Stimulated activated CD4-positive, alpha-beta T cell treated with anti-CD3 and anti-CD28 coated beads, Interleukin-15, amount 100 ng/mL, for 24 hours (primary cell): ENCODE results near the gene SOCS7.
A peak's percentile ranks its signal among the peaks of the same experiment; 100 is the strongest.

Experiments used
- DNase-seq: peaks from one replicate; pipeline ENCODE4 v3.0.0-alpha.2; 2020

SOCS7 gene, protein sequence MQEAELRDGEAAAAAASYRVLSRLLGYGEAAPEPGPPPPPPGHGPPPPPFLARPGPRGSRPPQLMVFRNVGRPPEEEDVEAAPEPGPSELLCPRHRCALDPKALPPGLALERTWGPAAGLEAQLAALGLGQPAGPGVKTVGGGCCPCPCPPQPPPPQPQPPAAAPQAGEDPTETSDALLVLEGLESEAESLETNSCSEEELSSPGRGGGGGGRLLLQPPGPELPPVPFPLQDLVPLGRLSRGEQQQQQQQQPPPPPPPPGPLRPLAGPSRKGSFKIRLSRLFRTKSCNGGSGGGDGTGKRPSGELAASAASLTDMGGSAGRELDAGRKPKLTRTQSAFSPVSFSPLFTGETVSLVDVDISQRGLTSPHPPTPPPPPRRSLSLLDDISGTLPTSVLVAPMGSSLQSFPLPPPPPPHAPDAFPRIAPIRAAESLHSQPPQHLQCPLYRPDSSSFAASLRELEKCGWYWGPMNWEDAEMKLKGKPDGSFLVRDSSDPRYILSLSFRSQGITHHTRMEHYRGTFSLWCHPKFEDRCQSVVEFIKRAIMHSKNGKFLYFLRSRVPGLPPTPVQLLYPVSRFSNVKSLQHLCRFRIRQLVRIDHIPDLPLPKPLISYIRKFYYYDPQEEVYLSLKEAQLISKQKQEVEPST

DNA sequence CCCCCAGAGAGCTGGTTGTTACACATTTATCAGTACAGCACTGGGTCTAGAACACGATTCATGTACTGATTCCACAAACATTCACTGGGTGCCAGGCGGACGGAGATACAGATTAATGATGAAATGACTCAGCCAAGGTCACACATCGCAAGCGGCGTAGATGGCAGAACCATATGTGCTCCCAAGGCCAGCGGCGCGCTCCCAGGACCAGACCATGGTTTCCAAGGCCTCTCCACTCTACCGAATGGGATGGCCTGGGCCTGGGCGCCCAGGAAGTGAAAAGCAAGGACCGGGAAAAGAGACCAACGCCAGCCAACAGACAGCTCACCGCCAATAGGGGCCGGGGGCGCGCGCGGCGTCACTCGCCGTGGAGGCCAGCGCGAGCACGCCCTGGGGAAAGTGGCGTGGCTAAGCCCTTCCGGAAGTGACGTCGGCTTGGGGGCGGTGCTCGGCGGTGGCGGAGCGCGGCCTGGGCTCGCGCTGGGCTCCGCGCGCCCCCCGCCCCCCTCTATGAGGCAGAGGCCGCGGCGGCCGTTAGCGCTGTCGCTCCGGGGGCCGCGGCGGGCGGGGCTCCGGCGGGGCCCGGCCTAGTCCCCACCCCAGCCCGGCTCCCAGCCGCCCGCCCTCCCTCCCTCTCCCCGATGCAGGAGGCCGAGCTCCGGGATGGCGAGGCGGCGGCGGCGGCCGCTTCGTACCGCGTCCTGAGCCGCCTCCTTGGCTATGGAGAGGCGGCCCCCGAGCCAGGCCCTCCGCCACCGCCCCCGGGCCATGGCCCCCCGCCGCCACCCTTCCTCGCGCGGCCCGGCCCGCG, at the start of gene SOCS7:
Gene SOCS7, plus strand, starts transcription at position 433 of the 811 bp plus-strand sequence. Its CDS starts 209 bp downstream, at position 642.
- peak; percentile 96 for DNase-seq

DNA sequence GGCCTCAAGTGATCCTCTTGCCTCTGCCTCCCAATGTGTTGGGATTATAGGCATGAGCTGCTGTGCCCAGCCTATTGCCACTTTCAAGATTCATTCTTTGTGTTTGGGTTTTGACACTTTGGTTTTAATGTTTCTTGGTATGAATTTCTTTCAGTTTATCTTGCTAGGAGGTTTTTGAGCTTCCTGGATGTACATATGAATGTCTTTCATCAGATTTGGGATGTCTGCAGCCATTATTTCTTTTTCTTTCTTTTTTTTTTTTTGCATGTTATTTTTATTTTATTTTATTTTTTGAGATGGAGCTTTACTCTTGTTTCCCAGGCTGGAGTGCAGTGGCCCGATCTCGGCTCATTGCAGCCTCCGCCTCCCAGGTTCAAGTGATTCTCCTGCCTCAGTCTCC, 36.1 kb upstream of the SOCS7 start:
- no peak for DNase-seq

DNA sequence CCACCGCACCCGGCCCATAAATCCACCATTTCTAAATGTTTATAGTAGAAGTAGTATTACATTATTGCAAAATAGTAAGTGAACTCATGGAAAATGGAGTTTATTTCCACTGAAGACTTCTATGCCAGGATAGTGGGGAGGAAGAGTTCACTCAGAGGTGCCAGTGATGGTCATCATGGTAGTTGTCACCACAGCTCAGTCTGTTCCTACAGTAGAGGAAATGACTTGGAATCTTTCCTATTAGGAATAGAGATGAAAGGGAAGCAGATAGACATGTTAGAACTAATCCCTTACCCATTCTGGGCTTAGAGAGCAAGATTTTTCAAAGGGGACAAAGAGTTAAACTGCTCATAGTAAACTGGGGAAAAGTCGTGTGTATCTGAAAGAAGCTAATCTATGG, 34.6 kb upstream of the SOCS7 start:
- DNase-seq, result no peak

DNA sequence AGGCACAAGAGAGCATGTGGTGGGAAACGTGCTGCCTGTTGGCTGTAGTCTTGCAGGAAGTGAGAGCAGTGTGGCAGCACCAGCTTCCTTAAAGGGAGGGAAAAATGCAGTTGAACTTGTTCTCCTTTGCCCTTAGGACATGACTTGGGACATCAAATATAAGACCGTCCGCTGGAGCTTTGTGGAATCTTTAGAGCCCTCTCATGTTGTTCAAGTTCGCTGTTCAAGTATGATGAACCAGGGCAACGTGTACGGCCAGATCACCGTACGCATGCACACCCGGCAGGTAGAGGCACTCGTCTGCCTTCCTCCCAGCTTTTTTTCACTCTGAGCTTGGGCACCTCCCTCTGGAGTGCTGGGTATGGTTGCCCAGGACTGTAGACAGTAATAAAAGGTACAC, 31.2 kb upstream of the SOCS7 start:
- DNase-seq, result no peak

DNA sequence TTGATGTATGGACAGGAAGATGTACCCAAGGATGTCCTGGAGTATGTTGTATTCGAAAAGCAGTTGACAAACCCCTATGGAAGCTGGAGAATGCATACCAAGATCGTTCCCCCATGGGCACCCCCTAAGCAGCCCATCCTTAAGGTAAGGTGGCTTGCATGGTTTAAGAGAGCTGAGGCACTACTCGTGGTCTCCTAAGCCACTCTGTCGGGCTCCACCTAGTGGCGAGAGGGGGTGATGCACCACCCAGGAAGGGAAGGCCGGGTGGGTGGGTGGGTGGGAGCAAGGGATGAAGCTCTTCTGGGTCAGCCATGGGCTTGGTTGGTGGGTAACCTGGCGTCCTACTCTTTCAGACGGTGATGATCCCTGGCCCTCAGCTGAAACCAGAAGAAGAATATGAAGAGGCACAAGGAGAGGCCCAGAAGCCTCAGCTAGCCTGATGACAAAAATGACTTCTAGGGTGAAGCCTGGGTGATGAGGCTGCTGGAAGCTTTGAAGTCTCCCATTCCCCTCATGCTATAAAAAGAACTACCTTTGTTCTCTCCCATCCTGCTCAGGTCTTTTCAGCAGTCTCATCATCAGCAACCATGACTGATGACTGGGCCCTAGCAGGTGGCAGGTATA, 29.4 kb upstream of the SOCS7 start:
- peak; percentile 81 for DNase-seq

DNA sequence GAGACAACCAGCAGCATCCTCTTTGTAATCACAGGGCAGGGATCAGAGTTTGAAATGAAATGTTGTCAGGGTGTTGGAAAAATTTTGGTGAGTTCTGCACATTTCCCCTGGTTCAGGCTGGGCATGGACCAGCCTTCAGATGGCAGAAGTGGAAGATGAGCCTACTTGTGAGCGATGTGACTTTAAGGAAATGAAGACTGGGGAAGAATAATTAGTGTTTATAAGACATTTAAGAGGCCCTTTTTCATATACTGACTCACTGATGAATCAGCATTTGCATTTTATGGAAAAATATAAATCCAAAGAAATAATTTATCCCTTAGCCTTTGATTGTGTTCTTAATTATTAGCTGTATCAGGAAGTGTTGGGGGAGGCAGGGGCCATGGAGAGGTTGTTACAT, 28.7 kb upstream of the SOCS7 start:
- DNase-seq, result no peak

DNA sequence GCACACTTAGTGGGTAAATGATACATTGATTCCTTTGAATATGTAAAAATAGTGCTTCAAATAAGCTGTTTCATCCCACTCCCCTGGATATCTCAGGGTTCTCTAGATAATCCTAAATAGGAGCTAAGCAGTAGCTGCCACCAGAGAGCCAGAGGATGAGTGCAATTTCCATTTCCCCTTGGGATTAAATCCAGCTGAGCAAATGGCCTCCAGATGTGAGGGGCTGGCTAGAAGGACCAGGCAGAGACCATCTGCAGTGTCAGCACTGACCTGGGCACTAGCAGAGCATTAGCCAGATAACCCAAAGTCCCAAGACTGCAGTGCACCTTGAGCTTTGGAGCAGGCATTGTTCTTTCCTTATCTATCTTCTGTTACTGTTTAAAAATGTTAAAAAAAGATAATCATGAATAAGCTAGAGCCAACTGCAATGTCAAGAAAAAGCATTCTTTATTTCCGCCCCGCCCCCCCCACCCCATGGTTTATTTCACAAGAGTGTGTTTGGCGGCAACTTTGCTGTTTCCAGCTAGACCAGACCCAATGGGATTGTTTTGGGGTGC, 27.4 kb upstream of the SOCS7 start:
- no peak for DNase-seq

DNA sequence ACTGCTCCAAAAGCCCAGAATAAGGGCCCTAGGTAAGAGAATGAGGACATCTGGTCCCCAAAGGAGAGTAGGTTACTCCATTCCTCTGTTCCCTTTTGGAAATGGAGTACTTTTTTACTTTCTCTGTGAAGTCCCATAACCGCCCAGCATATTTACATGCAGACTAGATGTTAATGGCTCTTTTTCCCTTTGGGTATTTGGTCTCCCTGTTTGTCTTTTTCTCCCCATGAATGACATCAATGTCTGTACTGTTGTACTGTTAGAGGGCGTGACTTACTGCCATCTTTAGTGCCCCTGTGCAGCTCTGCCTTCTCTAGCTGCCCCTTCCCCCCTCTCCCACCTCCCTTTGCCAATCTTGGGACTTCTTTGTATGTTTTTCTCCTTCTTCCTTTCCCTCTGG, 26.9 kb upstream of the SOCS7 start:
- DNase-seq, result no peak

DNA sequence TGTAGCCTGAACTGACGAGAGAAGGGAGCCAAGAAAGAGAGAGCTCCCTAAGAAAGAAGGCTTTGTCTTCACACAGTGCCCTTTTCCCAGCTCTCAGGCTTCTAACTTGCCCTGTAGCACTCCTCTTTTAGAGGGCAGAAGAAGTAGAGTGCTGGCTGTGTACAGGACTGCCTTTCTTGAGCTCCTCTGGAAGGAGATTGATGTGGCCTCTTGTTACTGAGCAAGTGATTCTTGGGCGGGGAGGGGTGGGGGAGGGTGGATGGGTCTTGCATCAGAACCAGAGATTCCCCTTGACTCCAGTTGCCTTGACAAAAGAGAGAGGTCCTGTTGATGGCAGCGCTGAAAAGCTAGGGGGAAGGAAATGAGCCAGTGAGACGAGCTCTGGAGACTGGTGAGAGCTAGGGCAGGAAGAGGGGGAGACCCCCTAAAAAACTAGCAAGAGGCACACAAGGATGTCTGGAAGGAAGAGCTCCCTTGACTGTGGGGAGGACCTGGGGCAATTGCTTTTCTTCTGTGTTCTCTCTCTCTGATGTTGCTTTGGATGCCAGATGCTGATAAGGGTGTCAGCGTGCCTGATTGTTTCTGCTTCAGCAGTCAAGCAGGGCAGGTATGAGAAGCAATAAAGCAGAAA, 26.3 kb upstream of the SOCS7 start:
- DNase-seq, result no peak

DNA sequence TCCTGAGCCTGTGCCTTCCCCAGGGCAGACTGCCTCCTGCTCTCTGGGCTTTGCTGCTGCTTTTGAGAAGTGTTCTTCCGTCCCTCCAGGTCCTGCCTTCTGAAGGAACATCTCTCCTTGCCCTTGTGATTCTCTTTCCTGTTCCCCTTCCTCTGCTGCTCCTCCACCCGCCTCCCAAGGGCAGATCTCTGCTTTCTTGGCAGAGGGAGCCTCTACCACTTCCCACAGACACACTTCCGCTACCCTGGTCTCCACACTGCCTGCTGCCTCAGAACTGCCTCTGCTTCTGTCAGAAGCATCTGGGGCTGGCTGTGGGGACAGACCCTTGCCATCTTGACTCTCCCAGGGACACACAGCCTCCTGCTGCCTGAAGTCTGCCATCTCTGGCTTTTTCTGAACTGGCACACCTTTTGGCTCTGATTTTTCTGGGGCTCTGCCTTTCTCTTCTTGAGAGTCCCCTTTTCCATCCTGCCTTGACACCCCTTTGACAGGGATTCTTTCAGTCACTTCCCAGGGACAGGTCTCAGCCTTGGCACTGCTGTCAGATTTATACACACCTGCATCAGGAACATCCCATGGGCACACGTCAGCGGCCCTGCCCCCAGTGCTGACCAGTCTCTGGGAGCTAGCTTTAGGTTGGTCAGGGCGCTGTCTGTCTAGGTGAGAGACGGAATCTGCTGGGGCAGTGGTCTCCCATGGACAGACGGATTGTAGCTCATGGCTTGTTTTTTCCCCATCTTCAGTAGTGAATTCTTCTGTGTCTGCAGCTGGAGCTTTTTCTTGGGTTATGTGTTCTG, 24.4 kb upstream of the SOCS7 start:
- no peak for DNase-seq

DNA sequence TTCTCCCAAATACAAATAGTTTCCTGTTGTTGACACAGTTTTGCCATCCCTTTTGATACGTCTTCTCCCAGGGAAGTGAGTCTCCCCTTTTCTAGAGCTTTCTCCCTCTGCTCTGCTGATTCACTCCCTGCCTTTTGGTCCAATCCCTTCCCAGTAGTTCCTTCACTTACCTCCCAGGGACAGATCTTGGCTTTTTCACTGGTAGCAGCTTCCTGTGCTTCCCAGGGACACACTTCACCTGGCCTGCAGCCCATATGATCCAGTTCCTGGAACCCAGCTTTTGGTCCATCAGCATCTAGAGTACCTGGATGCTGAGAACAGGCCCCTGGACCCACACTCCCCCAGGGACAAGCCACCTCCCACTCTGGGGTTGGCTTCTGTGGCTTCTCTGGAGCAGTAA, 23.7 kb upstream of the SOCS7 start:
- no peak for DNase-seq

DNA sequence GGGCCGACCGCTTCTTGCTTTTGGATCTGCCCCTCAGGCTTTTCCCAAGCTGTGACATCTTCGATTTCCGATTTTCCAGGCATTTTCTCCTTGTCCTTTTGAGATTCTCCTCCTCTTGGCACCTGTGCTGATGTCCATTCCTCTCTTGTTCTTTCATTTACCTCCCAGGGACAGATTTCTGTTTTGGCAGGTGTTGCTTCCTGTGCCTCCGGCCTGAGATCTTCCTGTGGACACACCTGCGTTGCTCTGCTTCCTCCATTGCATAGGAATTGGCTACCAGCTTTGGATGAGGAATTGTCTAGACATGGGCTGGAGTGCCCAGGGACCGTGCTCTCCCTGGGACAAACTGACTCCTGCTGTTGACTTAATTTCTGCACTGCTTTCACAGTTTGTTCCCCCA, 23.0 kb upstream of the SOCS7 start:
- no peak for DNase-seq

DNA sequence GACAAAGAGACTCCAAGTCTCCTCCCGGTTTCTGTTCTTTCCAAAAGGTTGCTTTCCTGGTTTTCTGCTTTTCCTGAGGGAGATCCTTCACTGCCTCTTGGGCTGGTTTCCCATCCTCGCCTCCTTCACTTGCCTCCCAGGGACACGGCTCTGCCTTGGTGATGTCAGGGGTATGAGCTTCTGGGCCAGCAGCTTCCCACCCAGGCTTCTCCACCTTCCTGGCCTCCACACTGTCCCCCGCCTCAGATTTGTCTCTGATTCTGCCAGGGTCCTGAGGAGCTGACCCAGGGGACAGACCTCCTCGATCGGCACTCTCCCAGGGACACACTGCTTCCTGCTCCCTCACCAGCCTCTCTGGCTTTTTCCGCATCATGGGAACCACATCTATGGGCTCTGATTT, 22.4 kb upstream of the SOCS7 start:
- no peak for DNase-seq

DNA sequence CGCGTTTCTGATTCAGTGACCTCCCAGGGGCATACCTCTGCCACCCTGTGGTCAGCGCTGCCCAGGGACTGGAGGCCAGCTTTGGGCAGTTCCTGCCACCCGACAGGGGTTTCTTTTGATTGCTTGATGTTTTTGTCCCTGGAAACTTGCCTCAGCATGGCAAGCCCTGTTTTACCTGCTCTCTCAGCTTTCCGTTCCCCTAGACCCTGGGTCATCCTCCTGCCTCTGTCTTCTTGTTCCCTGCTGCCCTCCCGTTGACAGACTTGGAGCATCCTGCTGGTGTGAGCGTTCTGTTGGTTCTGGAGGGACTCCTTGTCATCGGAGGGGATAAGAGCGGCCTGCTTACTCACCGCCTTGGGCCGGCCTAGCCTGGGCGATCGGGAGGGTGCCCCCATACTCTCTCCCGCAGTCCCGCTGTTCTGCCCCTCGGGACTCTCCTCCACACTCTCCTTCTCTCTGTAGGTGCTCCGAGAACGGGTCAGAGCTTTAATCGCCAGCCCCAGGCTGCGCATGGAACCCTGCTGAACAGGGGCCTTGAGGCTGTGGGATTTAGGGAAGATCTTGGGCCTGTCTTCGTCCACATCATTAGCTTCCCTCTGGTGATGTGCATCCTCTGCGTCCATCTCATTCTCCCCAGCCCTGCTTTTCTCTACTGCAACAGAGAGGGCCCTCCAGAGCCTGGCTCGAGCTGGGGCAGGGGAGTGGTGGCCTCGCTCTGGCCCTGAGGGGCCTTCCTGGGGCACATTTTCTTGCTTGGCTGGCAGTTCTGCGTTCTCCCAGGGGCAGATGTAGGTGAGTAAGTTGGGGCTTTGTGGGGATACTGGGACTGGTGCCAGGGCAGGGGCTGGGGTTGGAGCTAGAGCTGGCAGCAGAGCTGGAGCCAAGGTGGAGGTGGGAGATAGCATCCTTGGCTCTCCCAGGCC, 21.6 kb upstream of the SOCS7 start:
- no peak for DNase-seq

DNA sequence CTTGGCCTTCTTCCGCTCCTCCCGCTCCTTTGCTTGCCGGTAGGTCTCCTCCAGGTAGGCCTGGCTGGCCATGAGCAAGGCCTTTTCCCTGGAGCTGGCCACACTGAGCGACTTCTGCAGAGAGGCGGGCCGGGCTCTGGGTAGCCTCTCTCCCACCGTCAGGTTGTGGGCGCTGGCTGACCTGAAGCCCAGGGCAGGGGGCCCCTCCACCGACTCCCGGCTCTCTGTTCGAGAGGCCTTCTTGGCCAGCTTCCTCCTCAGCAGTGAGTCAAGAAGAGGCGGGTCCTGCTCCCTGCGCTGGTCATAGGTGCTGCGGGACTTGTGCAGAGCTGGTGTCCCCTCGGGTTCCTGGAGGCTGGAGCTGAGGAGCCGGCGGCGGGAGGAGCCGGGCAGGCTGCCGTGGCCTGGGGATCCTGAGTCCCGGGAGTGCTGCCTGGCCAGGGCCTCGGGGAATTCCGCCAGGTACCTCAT, 20.7 kb upstream of the SOCS7 start:
- no peak for DNase-seq

DNA sequence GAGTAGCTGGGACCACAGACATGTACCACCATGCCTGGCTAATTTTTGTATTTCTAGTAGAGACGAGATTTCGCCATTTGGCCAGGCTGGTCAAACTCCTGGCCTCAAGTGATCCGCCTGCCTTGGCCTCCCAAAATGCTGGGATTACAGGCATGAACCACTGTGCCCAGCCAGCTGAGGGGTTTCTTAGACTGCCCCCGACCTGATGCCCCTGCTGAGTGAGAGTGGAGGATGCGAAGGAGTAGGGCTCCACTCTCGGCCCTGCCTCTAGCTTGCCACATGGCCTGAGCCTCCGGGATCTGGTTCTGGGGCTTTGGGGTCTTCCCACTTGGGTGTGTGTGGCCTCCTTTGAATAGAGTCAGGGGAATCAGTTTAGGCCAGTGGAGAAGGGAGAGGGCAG, 18.9 kb upstream of the SOCS7 start:
- DNase-seq, result no peak

DNA sequence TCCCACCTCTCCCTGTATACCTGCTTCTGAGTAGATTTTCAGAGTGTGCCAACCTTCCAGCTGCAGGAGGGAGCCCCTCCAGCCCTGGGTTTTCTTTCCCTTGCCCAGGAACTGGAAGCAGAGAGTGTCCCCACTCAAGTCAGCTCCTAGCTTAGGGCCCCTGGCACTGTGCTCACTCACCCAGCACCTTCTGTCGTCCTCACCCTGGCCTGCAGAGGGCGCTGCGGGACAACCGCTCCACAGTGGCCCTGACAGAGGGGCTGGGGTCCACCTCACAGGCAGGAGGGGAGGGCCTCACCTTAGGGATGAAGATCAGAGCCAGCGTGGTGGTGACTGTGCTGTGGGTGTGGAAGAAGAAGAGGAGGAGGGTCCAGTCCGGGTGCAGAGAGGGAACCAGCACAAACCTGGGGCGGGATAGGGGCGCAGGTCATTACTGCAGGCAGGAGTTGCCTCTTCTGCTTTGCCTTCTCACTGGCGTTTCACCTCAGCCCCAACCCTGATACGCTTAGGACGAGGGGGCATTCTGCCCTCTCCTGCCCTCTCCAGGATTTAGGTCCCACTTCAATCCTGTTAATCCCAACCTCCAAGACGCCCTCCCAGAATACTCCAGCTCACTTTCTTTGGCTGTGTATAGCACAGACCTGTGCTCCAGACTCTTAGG, 17.9 kb upstream of the SOCS7 start:
- peak; percentile 66 for DNase-seq

DNA sequence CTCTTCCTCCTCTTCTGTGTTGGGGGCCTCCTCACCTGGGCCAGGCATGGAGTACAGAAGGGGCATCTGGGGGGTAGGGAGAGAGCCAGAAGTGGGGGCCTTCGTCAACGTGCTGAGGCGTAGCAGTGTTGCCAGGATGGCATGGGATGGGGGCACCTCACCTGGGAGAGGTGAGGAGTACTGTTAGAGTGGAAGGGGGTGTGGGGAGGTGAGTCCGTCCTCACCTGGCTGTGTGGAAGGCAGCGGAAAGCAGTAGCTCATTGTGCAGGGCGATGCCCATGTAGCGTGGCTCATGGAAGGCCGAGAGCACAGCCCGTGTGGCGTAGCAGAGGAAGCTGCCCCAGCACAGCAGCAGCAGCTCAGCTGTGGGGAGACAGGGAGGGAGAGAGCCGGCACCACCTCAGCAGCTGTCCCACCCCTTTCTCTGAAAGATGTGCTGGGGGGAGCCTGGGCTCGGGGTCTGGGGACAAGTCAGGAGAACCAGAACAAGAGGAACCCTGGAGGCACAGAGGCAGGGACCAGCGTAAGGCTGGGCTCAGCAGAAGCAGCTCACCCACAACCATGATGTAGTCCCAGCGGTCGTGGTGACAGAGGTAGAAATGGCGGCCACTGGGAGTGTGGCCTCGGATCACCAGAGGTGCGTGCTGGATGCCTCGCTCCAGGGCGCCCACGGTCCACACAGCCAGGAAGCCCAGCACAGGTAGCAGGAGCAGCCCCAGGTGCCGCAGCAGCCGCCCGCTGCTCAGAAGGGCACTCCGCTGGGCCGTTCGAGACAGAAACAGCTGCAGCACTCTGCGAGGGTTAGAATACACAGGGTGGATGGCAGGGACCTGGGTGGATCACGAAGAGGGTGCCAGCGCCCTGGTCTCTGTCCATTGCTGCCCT, 16.9 kb upstream of the SOCS7 start:
- DNase-seq, result no peak

DNA sequence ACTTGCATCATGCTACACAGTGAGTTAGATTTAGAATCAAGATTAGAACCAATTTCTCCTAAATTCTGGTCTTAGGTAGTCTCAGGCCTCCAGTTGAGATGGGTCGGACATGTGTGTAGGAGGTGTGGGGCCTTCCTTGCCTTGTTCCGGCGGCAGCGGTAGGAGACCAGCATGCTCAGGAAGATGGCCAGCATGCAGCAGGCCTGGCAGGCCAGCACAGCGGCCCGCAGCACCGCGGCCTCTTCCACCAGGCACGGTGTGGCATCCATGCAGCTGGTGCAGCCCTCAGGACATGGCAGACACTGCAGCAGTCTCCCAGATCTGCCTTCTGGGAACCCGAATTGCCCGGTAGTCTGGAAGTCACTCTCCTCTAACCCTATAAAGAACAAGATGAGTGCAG, 14.8 kb upstream of the SOCS7 start:
- no peak for DNase-seq
